GM13976 (cell line): Measurements from ENCODE around the gene NDUFAF2.

Experiments
- DNase-seq: peaks from one replicate; pipeline ENCODE4 v3.0.0; 2012; ENCODE audit warnings: low spot score
- in situ Hi-C: fragments of 300-500 bp; cut with MboI; formaldehyde crosslinking; loops from one replicate; pipeline ENCODE4 v1.12.0; 2022; ENCODE audit warnings: low sequenced_read_pairs, mixed read lengths, inconsistent platforms; ENCODE audit not compliant: unreplicated experiment
- TF ChIP-seq, protein P1 (sequence below): IDR thresholded peaks from 2 replicates; pipeline ENCODE4 v1.5.1; 2012; ENCODE audit warnings: borderline replicate concordance, mild to moderate bottlenecking; ENCODE audit not compliant: insufficient read depth; ENCODE audit errors: extremely low read depth, missing control alignments, control extremely low read depth

The NDUFAF2 gene, protein sequence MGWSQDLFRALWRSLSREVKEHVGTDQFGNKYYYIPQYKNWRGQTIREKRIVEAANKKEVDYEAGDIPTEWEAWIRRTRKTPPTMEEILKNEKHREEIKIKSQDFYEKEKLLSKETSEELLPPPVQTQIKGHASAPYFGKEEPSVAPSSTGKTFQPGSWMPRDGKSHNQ

DNA sequence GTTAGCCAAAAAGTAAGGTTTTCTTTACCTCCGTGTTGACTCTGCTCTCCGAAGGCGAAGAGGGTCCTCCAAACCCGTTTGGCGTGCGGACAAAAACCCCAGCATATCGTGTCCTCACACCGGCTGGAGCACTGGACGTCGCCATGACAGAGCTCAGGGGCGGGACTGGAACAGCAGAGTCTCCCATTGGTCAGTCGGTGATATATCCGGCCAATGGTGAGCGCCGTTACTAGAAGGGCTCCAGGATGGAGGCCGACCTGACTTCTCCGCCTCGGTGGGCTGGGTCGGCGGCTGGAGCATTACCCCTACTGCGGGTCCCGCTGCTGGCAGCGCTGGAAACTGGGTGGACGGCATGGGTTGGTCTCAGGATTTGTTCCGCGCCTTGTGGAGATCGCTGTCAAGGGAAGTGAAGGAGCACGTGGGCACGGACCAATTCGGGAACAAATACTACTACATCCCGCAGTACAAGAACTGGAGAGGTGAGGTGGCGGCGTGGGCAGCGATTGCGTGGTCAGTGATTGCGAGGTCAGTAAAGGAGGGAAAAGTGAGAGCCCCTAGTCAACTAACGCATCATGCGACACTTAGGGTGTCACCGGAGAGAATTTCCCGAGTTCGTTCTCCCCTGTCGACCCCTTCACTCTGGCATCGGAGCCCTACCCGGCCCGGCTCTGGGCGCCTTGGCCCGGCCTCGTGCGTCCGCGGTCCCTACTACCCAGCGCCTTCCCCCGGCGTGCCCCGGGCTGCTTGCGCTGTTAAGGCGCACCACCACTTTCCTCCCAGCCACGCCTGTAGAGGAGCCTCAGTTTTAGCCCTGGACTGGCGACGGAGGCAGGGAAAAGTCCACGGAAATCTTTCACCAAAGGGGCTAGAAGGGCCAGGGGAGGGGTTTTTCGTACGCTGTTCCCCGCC lies at the start of gene NDUFAF2, which contains the start of gene ERCC8:
Gene NDUFAF2, plus strand, starts transcription at position 302 of the 909 bp plus-strand sequence. Its CDS starts 51 bp downstream, at position 353.
Gene ERCC8, minus strand, starts transcription at position 167 of the 909 bp plus-strand sequence. Its CDS starts 62 bp downstream, at position 105.
- peak; percentile 97 for DNase-seq
- TF ChIP-seq, protein P1, sequence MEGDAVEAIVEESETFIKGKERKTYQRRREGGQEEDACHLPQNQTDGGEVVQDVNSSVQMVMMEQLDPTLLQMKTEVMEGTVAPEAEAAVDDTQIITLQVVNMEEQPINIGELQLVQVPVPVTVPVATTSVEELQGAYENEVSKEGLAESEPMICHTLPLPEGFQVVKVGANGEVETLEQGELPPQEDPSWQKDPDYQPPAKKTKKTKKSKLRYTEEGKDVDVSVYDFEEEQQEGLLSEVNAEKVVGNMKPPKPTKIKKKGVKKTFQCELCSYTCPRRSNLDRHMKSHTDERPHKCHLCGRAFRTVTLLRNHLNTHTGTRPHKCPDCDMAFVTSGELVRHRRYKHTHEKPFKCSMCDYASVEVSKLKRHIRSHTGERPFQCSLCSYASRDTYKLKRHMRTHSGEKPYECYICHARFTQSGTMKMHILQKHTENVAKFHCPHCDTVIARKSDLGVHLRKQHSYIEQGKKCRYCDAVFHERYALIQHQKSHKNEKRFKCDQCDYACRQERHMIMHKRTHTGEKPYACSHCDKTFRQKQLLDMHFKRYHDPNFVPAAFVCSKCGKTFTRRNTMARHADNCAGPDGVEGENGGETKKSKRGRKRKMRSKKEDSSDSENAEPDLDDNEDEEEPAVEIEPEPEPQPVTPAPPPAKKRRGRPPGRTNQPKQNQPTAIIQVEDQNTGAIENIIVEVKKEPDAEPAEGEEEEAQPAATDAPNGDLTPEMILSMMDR = no peak
- in situ Hi-C loops = loop anchor here (25.0 kb wide), 1 partner anchor 258 kb away; no protein-coding TSS in a partner anchor

DNA sequence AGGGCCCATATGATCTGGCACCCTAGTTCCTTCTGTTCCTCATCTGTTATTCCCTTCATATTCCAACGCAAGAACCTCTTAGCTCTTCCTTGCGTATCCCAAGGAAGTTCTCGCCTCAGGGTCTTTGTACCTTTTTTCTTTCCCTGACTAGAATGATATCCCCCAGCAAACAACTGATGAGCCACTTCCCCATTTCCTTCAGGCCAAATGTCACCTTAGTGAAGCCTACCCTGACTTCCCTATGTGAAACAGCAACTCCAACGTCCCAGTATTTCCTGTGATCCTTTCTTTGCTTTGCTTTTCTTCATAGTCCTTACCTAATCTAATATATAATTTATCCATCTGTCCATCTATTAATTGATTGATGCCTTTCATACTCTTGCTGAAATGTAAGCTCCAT lies 48.0 kb upstream of the NDUFAF2 start:
- in situ Hi-C loops = no loop called here
- DNase-seq = no peak
- TF ChIP-seq, protein P1 = no peak

DNA sequence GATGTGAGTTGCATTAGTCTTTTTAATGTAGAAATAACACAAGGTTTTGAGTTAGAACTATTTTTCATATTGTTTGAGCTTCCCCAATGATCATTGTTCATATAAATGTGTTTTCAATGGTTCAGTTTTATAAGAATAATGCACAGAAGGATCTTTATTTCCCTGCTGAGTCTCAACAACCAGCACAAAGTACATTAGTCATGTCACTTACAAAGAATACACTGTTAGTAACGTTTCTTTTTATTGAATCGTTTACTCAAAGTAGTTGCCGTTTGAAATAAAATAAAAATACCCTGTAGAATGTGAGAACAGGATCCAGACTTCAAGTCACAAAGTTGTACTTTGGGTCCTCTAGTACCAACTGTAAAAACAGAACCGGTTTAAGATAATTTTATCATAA lies 41.6 kb upstream of the NDUFAF2 start:
- in situ Hi-C loops = no loop called here
- TF ChIP-seq, protein P1 = no peak
- no peak for DNase-seq

DNA sequence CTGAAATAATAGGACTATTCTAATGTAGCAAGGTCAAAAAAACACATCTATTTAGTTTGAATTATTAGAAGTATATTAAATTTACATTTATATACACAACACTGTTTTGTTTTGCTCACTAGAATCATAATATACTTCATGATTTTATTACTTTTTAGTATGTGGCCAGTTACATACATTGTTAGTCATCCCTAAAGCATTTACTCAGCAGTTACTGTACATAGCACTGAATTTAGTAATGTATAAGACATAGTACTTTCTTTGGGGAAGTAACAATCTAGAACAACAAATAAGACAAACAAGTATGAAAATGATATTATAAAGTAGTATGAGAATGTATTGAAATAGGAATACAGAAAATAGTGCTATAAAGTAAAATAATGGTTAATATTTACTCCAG lies 28.4 kb upstream of the NDUFAF2 start:
- in situ Hi-C loops = no loop called here
- TF ChIP-seq, protein P1 = no peak

DNA sequence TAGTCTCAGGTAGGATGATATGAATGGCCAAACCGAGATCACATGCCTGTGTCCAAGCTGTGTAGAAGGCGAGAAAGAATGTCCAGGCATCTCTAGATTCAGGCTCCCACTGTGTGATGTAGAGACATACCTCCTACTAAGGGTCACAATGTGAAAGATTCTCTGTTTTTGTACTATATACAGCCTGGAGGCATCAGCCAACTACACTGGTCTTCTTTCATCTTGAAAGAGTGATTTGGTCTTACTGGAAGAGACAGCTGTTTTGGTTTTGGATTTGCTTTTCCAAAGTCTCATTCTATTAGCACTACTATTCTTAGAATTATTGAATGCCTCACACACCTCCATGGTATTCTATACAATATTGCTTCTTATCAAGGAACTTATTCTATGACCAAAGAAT lies 26.5 kb upstream of the NDUFAF2 start:
- TF ChIP-seq, protein P1 = no peak
- in situ Hi-C loops = no loop called here
- no peak for DNase-seq

More for the DNA sequence above, 28.4 kb upstream of the NDUFAF2 start:
- no peak for DNase-seq

DNA sequence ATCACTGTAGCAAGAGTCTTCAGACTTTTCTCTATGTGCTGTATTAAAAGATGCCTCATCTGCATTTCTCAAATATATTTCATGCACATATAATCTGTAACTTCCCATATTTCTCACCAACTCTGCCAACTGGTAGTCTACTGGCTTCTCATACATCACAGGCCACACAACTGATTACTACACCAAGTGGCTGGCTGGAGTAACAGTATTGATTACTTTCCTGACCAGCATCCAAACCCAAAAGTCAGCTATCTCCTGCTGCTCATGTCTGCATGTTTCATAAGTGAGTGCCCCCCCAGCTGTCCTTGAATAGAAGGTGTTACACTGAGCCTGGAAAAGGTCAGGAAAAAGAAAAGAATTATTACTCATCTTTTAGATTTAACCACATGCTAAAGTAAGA lies 17.6 kb upstream of the NDUFAF2 start:
- in situ Hi-C loops = loop anchor here (25.0 kb wide), 1 partner anchor 240 kb away; no protein-coding TSS in a partner anchor
- TF ChIP-seq, protein P1 = no peak
- DNase-seq = no peak
